H7 (cell line): ENCODE measurements around the gene DNAH8. TPM values are rescaled to one million over a fixed set of nuclear protein-coding genes. Genes with fewer than 3 reads are reported as not detected.

Source experiments
- DNase-seq: peaks from one replicate; pipeline ENCODE4 v3.0.0; 2012
- H3K27me3 ChIP-seq: 2 replicates; pipeline ENCODE4 v1.6.0; 2011; ENCODE audit warnings: mild to moderate bottlenecking, low read length; ENCODE audit not compliant: control insufficient read depth, insufficient read depth
- H3K36me3 ChIP-seq: replicated peaks from 2 replicates; pipeline ENCODE4 v1.5.1; 2011; ENCODE audit warnings: low read length; ENCODE audit not compliant: control insufficient read depth, insufficient read depth
- H3K4me3 ChIP-seq: 2 replicates; pipeline ENCODE4 v1.5.1; 2011; ENCODE audit warnings: low read depth, mild to moderate bottlenecking, control low read depth, low read length, moderate library complexity; ENCODE audit not compliant: insufficient read depth
- total RNA-seq: library from RNA; depleted of rRNA; stranded (reverse); fragments of >200 nt; shearing (Covaris generic); gene quantifications from 2 replicates; pipeline ENCODE4 v1.2.3, GENCODE V29; 2014

The DNAH8 gene
- total RNA-seq, 1 experiment from 2014 or later: 0.03 TPM

DNA sequence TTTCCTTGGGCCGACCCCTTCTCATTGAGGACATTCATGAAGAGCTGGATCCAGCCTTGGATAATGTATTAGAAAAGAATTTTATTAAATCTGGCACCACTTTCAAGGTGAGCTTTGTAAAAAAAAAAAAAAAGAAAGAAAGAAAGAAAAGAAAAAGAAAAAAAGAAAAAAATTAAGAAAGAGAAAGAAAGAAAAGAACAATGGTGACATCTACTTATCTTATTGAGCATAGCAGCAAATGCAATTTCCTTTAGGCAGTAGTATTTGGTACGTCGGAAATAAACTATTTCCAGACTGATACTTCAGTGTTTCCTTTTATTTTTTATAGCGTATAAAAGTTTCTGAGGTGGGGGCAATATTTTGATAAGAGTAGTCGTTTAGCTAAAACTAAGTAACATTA is 214.4 kb downstream of the DNAH8 start:
- H3K4me3 ChIP-seq: no peak overlapping the region
- no peaks in the 10 kb centered on the region for H3K27me3 ChIP-seq
- DNase-seq: no peak
- H3K36me3 ChIP-seq: no peaks in the 10 kb centered on the region

DNA sequence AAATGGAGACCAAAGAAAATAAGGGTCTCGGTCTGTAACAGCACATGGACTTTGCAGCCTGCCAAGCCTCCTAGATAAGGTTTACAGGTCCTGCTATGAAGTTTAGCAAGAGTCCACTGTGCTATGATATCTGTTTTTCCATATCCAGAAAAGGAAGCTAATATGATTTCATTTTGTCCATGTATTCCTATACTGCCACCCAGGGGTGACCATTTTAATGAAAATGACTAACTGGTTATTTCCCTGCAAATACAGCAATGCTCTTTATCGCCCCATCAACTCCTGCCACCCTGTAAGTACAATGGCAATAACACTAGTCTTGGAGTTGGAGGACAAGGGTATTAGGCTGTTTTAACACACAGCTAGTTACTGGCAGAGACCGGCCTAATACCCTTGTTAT is 218.3 kb downstream of the DNAH8 start:
- H3K27me3 ChIP-seq: no peaks in the 10 kb centered on the region
- DNase-seq: no peak
- no peak overlapping the region for H3K4me3 ChIP-seq
- H3K36me3 ChIP-seq: no peaks in the 10 kb centered on the region

DNA sequence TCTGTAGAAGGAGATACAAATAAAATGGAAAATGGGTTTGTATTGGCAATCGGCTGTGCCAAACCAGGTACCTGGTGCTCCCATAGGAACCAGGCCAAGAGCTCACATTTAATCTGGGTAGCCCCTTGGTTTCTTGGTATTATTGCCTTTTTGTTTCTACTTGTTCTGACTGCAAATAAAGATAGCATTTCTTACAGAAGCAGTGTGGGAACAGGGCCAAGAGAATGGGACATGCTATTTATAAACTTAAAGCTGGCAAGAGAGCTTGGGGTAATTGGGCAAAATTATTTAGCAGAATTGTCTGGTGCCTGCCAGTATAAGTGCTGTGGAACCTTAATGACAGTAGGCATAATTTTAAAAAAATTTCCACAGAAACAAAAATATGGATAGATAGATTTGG is 219.9 kb downstream of the DNAH8 start:
- H3K27me3 ChIP-seq: no peaks in the 10 kb centered on the region
- no peaks in the 10 kb centered on the region for H3K36me3 ChIP-seq
- DNase-seq: no peak
- no peak overlapping the region for H3K4me3 ChIP-seq

DNA sequence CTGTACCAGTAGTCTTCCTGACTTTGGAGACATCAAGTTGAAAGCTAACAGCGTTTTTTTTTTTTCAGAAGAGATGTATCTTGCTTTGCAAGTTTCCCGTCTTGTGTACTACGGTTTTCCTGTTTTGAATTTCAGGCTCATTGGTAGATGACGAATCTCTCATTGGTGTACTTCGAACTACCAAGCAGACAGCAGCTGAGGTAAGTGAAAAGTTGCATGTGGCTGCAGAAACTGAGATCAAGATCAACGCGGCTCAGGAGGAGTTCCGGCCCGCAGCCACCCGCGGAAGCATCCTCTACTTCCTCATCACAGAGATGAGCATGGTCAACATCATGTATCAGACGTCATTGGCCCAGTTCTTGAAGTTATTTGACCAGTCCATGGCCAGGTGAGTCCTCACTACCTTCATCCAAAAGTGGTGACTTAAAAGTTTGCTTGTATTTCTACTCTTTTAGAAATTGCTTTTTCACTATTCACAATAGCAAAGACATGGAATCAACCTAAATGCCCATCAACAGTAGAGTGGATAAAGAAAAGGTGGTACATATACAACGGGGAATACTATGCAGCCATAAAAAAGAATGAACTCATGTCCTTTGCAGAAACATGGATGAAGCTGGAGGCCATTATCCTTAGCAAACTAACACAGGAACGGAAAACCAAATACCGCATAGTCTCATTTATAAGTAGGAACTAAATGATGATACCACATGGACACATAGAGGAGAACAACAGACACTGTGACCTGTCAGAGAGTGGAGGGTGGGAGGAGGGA is 222.9 kb downstream of the DNAH8 start:
- Histone ChIP-seq H3K36me3 (no peaks in the 10 kb centered on the region), H3K4me3 (no peak overlapping the region), H3K27me3 (no peaks in the 10 kb centered on the region; the same call in 1 of the 2 replicates)
- no peak for DNase-seq

DNA sequence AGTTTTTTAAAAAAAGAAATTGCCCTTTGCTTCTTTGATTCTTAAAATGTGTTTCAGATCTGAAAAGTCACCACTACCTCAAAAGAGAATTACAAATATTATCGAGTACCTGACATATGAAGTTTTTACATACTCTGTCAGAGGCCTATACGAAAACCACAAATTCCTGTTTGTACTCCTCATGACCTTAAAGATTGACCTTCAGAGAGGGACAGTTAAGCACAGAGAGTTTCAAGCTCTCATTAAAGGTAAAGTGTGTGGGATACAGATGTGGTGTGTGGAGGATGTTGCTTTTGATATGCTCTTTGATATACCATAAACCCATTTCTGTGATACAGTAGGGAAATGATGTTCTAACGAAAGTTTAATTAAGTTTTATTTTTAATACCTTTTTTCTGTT is 223.6 kb downstream of the DNAH8 start:
- Histone ChIP-seq H3K27me3 (no peaks in the 10 kb centered on the region; the same call in 1 of the 2 replicates), H3K4me3 (no peak overlapping the region), H3K36me3 (no peaks in the 10 kb centered on the region)
- no peak for DNase-seq

DNA sequence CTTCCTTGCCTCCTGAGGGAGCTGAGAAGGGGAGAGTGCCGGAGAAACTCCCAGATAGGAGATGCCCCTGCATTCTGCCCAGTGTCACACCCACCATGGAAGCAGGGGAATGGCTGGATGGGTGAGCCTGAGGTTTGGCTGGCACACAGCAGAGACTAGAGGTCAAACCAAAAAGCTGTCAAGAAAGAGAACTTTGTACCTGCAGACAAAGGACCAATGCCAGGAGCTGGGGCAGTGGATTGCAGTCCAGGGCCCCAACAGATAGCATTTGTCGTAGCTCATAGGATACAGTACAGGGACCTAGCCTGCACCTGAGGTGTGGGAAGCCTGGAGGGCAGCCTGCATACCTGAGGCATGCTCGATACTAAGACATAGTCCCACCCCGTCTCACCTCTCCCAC is 227.3 kb downstream of the DNAH8 start:
- no peak overlapping the region for H3K4me3 ChIP-seq
- H3K36me3 ChIP-seq: no peaks in the 10 kb centered on the region
- H3K27me3 ChIP-seq: no peaks in the 10 kb centered on the region; the same call in 1 of the 2 replicates
- DNase-seq: no peak

DNA sequence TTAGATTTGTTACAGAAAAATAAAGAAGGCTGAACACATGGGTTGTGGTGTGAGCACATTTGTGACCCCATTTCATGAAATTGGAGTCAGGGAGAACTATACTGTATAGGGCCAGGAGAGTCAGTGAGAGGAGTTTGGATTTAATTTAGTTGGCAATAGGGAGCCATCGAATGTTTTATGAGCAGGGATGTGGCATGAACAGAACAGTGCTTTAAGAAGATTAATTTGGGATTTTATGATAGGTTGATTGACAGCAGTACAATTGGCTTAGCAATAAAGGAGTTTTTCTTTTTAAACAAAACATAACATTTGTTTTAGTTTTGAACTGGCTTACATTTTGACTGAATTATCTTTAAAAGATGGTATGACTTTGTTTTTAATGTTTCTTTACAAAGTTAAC is 227.9 kb downstream of the DNAH8 start:
- Histone ChIP-seq H3K4me3 (no peak overlapping the region), H3K27me3 (no peaks in the 10 kb centered on the region; the same call in 1 of the 2 replicates), H3K36me3 (no peaks in the 10 kb centered on the region)
- DNase-seq: no peak

DNA sequence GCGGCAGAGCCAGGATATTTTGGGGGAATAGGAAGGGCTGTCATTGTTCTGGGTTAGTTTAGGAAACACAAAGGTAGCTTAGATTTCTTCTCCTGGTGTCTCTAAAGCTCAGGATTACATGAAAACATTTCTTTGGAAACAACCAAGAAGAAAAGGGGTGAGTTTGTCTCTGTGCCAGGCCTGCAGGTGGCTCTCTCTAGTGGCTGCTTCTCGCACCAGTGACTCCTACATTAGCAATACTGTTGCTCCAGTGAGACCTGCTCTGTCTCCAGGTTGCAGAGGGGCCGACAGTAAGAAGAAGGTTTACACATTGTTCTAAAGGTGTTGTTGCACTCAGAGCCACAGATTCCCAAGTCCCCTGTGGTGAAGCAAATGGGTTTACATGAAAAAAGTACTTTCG is 228.9 kb downstream of the DNAH8 start:
- H3K27me3 ChIP-seq: no peaks in the 10 kb centered on the region; the same call in 1 of the 2 replicates
- no peak overlapping the region for H3K4me3 ChIP-seq
- peak; percentile 27 for DNase-seq
- no peaks in the 10 kb centered on the region for H3K36me3 ChIP-seq

DNA sequence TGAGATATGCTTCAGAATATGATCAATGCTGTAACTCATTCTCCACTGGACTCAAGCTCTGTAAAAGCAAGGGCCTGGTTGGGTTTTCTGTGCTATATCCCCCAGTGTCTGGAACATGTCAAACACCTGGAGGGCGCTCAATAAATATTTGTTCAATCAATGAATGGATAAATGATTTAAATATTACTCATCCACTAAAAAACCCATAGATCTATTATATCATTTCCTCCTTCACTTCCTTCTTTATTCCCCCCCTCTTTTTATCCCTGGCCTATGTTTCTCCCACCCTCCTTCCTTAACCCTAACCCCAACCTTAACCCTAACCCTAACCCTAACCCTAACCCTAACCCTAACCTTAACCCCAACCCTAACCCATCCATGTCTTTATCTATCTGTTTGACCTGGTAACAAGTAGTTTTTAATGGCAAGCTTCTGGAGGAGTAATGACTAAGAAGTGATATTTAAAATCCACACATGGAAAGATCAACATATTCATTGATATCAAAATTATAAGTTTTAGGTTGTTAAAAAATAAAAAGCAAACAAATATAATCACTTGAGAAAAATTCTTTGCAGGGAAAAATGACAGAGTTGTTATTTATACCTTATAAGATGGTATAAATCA is 229.7 kb downstream of the DNAH8 start:
- no peak for DNase-seq
- Histone ChIP-seq H3K27me3 (no peaks in the 10 kb centered on the region; the same call in 1 of the 2 replicates), H3K36me3 (no peaks in the 10 kb centered on the region), H3K4me3 (no peak overlapping the region)

DNA sequence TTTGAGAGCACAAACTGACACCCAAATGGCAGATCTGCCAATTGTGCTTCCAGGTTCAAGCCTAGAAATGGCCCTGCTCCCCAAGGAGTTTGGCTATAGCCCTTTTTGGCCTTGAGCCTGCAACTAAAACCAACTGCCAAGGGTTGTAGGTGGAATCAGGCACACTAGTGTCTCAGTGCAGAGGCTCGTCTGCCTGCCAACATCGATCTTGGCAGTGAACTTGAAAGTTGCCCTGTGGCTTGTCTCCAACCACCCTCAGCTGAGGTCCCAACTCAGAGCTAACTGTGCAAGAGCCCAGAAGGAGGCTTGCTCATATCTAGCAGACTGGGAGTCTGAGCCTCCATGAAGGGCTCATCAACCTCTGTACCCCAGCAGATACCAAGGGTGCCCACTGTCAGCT is 240.8 kb downstream of the DNAH8 start:
- Histone ChIP-seq H3K4me3 (no peak overlapping the region), H3K27me3 (no peaks in the 10 kb centered on the region), H3K36me3 (no peaks in the 10 kb centered on the region)
- no peak for DNase-seq

DNA sequence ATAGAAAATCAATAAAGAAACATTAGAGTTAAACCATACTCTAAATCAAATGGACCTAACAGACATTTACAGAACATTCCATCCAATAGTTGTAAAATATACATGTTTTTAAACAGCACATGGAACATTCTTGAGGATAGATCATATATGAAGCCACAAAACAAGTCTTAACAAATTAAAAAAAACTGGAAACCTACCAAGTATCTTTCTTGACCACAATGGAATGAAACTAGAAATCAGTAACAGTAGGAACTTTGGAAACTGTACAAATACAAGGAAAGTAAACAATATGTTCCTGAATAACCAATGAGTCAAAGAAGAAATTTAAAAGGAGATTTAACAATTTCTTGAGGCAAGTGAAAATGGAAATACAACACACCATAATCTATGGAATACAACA is 242.3 kb downstream of the DNAH8 start:
- DNase-seq: no peak
- Histone ChIP-seq H3K27me3 (no peaks in the 10 kb centered on the region), H3K4me3 (no peak overlapping the region), H3K36me3 (no peaks in the 10 kb centered on the region)

DNA sequence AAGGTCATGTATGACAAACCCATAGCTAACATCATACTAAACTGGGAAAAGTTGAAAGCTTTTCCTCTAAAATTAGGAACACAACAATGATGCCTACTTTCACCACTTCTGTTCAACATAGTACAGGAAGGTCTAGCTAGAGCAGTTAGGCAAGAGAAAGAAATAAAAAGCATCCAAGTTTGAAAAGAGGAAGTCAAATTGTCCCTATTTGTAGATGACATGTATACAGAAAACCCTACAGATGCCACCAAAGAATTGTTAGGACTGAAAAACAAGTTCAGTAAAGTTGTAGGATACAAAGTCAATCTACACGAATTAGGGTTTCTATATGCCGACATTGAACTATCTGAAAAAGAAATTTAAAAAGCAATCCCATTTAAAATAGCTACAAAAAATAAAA is 244.0 kb downstream of the DNAH8 start:
- DNase-seq: no peak
- H3K36me3 ChIP-seq: no peaks in the 10 kb centered on the region
- no peak overlapping the region for H3K4me3 ChIP-seq
- H3K27me3 ChIP-seq: no peaks in the 10 kb centered on the region

DNA sequence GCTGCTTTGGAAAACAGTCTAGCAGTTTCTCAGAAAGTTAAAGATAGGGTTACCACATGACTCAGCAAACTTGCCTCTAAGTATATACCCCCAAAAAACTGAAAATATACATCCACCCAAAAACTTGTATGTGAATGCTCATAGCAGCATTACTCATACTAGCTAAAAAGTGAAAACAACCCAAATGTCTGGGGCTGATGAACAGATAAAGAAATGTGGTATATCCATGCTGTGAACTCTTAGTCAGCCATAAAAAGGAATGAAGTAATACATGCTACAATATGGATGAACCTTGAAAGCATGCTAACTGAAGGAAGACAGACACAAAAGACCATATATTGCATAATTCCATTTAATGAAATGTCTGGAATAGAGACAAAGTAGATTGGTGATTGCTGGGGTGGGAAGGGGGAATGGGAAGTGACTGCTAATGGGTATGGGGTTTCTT is 253.6 kb downstream of the DNAH8 start:
- DNase-seq: no peak
- H3K27me3 ChIP-seq: no peaks in the 10 kb centered on the region
- H3K36me3 ChIP-seq: no peaks in the 10 kb centered on the region
- H3K4me3 ChIP-seq: no peak overlapping the region

DNA sequence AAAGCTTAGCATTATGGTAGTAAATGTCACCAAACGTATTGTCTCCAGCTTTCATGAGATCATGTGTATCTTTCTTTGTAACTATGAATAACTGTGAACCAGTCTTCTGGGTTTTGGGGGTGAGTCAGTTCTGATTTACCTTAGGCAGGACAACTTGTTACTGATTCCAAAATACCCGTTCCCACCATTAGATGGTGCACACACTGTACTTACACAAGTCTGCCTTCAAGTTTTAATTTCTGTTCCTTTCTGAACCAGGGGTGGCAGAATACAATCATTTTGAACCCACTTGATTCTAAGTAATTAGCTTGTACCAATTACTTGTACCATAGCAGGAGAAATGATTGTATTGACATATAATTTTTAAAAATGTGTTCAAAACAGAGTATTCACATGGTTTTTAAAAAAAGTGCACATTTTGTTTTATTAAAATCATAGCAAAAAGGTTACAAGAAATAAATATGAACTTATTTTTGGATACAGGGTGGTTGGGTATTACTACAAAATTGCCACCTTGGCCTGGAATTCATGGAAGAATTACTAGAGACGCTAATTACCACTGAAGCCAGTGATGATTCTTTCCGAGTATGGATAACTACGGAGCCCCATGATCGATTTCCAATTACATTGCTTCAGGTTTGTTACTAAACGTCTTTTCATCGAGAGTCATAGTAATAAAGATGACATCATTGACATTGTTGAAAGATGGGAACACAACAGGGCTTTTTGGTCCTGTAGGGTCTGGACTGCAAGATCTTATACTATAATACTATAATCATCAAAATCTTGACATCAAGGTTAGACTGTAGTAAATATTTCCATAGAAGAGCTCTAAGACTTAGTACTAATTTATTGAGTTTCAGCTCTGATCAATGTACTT is 258.3 kb downstream of the DNAH8 start:
- peak; percentile 32 for DNase-seq
- Histone ChIP-seq H3K27me3 (no peaks in the 10 kb centered on the region), H3K36me3 (no peaks in the 10 kb centered on the region), H3K4me3 (no peak overlapping the region)
